ENCODE data around the gene TNFSF11.
"Not testable (repeated sequence)": the region's sequence is repeated elsewhere in the genome, so short reads cannot be mapped to it uniquely, and the experiment has no call there.

The TNFSF11 gene, protein sequence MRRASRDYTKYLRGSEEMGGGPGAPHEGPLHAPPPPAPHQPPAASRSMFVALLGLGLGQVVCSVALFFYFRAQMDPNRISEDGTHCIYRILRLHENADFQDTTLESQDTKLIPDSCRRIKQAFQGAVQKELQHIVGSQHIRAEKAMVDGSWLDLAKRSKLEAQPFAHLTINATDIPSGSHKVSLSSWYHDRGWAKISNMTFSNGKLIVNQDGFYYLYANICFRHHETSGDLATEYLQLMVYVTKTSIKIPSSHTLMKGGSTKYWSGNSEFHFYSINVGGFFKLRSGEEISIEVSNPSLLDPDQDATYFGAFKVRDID

GRCh38 chr13:42574011-42574410 lies at the start of gene TNFSF11:
Gene TNFSF11 (plus strand): TSS chr13:42574152. CDS start chr13:42574304, 152 bp downstream.
- DNase-seq (ENCODE audit: low spot score), result no peak

- no peak for DNase-seq (ENCODE audit: low spot score)
These were observed 49.4 kb upstream of the TNFSF11 start for GRCh38 chr13:42524487-42525034.

- DNase-seq (ENCODE audit: low spot score), result peak; percentile 73
These were observed 48.9 kb upstream of the TNFSF11 start for GRCh38 chr13:42525035-42525504.

DNA sequence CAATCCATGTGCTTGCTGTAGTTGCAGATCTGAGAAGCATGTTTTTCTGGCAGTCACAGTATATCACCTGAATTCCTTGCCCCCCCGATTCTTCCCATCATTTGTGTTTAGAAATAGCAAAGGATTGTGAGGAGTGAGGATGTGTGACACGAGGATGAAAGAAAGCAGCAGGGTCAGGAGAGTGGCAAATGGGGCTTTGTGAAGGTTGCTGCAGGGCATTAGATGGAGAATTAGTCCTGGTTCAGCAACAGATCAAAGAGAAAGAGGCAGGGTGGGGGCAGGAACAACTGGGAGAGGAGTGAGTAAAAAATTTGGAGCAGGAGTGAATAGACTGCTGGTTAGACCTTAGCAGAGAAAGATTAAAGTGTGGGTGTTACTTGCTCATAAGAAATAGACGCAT lies 47.7 kb upstream of the TNFSF11 start:
- DNase-seq (ENCODE audit: low spot score), result no peak

DNA sequence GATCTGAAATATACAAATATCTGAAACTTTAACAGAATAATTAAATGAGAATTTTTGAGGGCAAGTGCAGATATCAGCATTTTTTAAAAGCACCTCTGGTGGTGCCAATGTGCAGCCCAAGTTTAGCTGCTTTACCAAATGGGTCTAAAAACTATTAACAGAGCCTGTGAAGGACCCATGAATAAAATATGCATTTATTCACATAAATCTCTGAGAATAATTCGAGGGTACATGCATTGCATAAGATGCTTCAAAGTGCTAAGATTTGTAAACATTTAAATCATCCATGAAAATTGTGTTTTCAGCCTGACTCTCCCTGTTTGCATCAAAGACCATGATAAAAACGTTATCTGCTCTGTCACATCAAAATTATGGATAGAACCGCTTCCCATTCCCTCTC lies 47.1 kb upstream of the TNFSF11 start:
- DNase-seq (ENCODE audit: low spot score), result no peak

GRCh38 chr13:42532561-42533335 lies 41.2 kb upstream of the TNFSF11 start:
- no peak for DNase-seq (ENCODE audit: low spot score)

GRCh38 chr13:42533336-42533591 lies 40.7 kb upstream of the TNFSF11 start:
- DNase-seq (ENCODE audit: low spot score), result no peak

- DNase-seq (ENCODE audit: low spot score), result no peak
These were observed 39.2 kb upstream of the TNFSF11 start for GRCh38 chr13:42534785-42535184.

DNA sequence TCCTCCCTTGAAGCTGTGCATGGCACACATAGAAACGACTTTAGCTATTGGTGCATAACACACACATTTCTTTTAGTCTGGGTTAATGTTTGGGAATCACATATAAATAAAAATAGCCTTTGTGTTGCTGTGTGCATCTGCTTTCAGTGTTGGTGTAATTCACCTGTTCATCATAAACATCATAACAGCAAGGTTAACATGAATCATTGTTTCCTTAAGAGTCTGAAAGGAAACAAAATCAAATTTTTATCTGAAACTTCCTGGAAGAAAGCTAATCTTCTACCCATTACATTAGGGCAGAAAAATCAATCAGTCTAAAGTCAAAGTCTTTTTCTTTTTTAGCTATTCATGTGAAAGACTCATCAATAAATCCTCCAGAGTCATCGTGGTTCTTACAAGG lies 35.0 kb upstream of the TNFSF11 start:
- no peak for DNase-seq (ENCODE audit: low spot score)

- peak; percentile 93 for DNase-seq (ENCODE audit: low spot score)
These were observed 34.3 kb upstream of the TNFSF11 start for GRCh38 chr13:42539670-42540069.

DNA sequence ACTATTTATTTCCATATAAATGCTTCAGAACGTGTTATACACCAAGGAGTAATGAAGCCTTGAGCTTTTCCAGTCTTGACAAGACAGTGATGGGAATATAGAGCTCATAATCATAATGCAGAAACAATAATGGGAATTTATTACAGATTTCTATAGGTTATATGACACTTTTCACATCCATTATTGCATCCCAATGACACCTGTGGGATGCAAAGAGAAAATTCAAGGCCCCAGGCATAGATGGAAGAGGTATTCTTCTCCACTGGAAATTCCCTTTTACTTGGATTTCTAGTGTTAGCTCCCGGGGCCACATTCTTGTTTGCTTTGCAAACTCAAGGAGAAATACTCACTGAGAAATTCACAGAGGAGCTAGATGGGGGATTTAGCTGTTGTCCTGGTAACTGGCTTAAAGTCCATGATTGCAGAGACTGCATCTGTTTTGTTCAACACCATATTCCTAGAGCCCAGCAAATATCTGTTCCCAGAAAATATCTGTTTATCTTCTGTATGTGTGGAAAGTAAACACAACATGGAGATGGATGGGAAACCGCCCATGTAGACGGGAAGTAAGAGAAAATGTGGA lies 30.6 kb upstream of the TNFSF11 start:
- DNase-seq (ENCODE audit: low spot score), result no peak

DNA sequence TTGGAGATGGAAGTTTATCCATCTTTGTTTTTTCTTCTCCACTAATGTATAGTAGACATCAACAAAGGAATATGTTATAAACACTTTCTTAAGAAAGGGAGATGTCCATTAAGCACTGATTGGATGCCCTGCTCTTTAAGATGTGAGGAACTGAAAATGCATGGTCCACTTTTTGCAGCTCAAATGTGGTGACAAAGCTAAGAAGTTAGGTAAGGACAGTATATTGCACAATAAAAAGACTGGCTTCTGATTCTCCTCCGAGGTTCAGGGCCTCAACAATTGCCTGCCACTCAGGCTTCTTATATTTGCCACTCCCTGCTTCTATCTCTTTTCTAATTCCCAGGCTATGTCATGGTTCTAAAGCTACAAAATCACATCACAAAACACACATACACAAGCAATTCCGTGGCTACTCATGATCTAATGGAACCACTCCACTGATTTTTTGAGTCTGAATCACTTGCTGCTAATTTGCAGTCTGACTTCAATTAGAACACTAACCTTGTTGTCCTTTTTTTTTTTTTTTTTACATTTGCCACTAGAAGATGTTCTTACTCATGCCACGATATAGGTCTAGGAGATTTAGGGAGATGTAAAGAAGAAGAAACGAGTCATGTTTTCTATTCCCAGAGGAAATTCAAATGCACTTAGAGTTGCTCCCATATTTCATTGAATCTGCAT lies 29.6 kb upstream of the TNFSF11 start:
- DNase-seq (ENCODE audit: low spot score), result no peak

DNA sequence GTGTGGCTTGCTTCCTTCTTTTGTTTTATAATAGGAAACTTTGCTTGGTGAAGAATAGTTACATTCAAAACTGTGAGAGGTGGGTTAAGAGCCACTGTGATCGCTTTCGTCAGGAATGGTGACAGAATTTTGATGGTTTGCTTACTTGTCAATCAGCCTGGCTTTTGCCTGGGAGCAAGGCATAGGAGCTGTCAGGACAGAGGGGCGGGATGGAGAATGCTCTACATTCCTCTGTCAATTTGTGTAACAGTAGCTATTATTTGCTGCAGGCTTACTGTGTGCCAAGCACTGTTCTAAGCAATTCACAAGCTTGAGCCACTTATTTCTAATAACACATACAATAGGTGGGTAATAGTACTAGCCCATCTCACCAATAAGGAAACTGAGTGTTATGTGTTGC lies 28.1 kb upstream of the TNFSF11 start:
- DNase-seq (ENCODE audit: low spot score), result no peak

GRCh38 chr13:42547612-42548011 lies 26.3 kb upstream of the TNFSF11 start:
- DNase-seq (ENCODE audit: low spot score), result no peak

- DNase-seq (ENCODE audit: low spot score), result no peak
These were observed 25.0 kb upstream of the TNFSF11 start for GRCh38 chr13:42548731-42549551.

- DNase-seq (ENCODE audit: low spot score), result no peak
These were observed 24.4 kb upstream of the TNFSF11 start for GRCh38 chr13:42549552-42549936.

GRCh38 chr13:42551611-42552010 lies 22.3 kb upstream of the TNFSF11 start:
- DNase-seq (ENCODE audit: low spot score), result no peak

- no peak for DNase-seq (ENCODE audit: low spot score)
These were observed 20.6 kb upstream of the TNFSF11 start for GRCh38 chr13:42553098-42554046.

DNA sequence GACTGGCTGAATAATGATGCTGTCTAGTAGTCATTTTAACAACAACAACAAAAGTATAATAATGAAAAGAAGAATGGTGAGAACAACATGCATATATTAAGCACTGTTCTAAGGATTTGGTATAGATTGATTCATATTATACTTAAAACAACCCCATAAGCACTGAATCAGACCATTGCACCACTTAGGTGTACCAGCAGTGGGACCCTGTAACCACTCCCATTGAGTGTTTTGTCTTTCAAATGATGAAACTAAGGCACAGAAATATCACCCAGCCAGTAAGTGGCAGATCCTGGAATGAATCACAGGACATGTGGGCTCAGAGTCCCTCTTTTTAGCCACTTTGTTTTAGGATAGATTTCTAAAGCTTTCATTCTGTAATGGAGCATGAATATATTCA lies 14.9 kb upstream of the TNFSF11 start:
- DNase-seq (ENCODE audit: low spot score), result no peak

GRCh38 chr13:42559573-42560218 lies 14.3 kb upstream of the TNFSF11 start:
- DNase-seq (ENCODE audit: low spot score), result not testable (repeated sequence)
